ENCODE measurements around the gene TPM2. TPM values are rescaled to one million over a fixed set of nuclear protein-coding genes. Genes with fewer than 3 reads are reported as not detected.

TPM2 gene
- total RNA-seq, 1 experiment from 2014 or later = 544 TPM

DNA sequence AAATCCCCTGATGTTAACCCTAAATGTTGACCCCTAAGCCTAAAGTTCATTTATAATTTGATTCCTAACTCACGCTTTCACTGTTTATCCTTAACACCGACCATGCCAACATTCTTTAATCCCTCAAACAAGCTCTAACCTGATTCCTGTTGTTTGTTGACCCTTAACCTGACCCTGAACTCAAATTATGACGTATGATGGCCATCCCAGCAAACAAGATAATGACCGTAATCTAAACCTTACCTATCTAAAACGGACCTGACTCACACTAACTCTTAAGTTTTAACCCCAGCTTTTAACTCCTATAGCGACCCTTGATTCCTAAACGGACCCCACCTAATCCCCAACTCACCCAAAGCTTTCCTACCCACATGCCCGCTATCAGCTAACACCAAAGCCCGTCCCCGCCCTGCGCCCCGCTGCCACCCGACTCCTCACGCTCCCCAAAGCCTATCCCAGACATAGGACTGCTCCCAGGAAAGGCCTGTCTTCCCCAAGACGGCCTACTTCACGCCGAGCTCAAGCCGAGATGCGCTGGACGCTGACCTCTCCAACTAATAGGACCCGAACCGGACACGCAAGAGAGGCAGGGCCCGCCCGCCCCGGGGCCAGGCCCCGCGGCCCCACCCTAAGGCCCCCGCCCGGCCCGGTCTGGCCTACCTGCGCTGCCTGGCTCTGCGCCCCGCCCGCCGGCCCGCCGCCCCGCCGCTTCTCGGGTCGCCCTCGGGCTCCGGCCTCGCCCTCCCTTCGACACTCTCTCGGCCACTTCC lies 41.9 kb upstream of the TPM2 start:
- BruUV-seq (replicated peaks) = TSS peak; percentile 86
- ChIA-PET CTCF (interaction anchor here (0.6 to 3.0 kb wide), 7 partner anchors 35 to 255 kb away, joined by 3 to 13 read pairs (median 5); no protein-coding TSS in a partner anchor), POLR2A (interaction anchor here (0.6 to 1.8 kb wide), 7 partner anchors 12 to 102 kb away, joined by 3 to 11 read pairs (median 7); partner anchors contain the start of genes ARHGEF39, CCDC107, RMRP and SPAG8)
- in situ Hi-C loops (cut with HindIII; ENCODE audit: low pct_unique_long_range_greater_than_20kb, low sequenced_read_pairs) (no loop called here), intact Hi-C loops (cut with micrococcal nuclease; ENCODE audit: unreplicated experiment) (no loop called here)
- peaks cover 13% of the 10 kb centered on the region for H3K36me3 ChIP-seq (ENCODE audit: control insufficient read depth, insufficient read depth, low read length)
- TF ChIP-seq POLR2AphosphoS5 (IDR thresholded peaks at IDR 0.05; ENCODE audit: low read depth, low read length) = no peak
- TF ChIP-seq, protein P1, sequence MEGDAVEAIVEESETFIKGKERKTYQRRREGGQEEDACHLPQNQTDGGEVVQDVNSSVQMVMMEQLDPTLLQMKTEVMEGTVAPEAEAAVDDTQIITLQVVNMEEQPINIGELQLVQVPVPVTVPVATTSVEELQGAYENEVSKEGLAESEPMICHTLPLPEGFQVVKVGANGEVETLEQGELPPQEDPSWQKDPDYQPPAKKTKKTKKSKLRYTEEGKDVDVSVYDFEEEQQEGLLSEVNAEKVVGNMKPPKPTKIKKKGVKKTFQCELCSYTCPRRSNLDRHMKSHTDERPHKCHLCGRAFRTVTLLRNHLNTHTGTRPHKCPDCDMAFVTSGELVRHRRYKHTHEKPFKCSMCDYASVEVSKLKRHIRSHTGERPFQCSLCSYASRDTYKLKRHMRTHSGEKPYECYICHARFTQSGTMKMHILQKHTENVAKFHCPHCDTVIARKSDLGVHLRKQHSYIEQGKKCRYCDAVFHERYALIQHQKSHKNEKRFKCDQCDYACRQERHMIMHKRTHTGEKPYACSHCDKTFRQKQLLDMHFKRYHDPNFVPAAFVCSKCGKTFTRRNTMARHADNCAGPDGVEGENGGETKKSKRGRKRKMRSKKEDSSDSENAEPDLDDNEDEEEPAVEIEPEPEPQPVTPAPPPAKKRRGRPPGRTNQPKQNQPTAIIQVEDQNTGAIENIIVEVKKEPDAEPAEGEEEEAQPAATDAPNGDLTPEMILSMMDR (IDR thresholded peaks at IDR 0.05) = no peak
- TF ChIP-seq TCF7L2 (IDR thresholded peaks at IDR 0.05; ENCODE audit: low read depth, low read length) = no peak
- TF ChIP-seq SIN3A (IDR thresholded peaks at IDR 0.05; ENCODE audit: borderline replicate concordance, insufficient read depth, low read depth, low read length) = no peak
- no peak for TF ChIP-seq REST (IDR thresholded peaks at IDR 0.05; ENCODE audit: insufficient read depth in 1 of 2, low read depth in 2 of 2, low read length in 1 of 2)
- H3K27ac ChIP-seq (ENCODE audit: low read length) = peak overlapping the region; percentile 95
- no peak for DNase-seq (ENCODE audit: low read depth, low spot score)
- H3K27me3 ChIP-seq (ENCODE audit: control insufficient read depth, insufficient read depth, low read length) = no peaks in the 10 kb centered on the region
- H3K4me3 ChIP-seq (ENCODE audit: low read depth in 2 of 2, low read length in 2 of 2) = peak overlapping the region; percentile 82 to 99
- no peaks in the 10 kb centered on the region for H3K9me3 ChIP-seq (ENCODE audit: control insufficient read depth, insufficient read depth, low read depth, low read length)
- ATAC-seq = no peak
- H3K4me1 ChIP-seq (ENCODE audit: control insufficient read depth, insufficient read depth, low read length) = peaks cover 42% of the 10 kb centered on the region

GRCh38 chr9:35730486-35730854 lies 40.7 kb upstream of the TPM2 start:
- peaks cover 38% of the 10 kb centered on the region for H3K4me1 ChIP-seq (ENCODE audit: control insufficient read depth, insufficient read depth, low read length)
- in situ Hi-C loops (cut with HindIII; ENCODE audit: low pct_unique_long_range_greater_than_20kb, low sequenced_read_pairs) (no loop called here), intact Hi-C loops (cut with micrococcal nuclease; ENCODE audit: unreplicated experiment) (no loop called here)
- BruUV-seq (replicated peaks) = no TSS peak
- H3K36me3 ChIP-seq (ENCODE audit: control insufficient read depth, insufficient read depth, low read length) = peaks cover 7% of the 10 kb centered on the region
- H3K4me3 ChIP-seq (ENCODE audit: low read depth in 2 of 2, low read length in 2 of 2) = peak overlapping the region; percentile 82 to 99
- no peak for DNase-seq (ENCODE audit: low read depth, low spot score)
- H3K9me3 ChIP-seq (ENCODE audit: control insufficient read depth, insufficient read depth, low read depth, low read length) = no peaks in the 10 kb centered on the region
- no peaks in the 10 kb centered on the region for H3K27me3 ChIP-seq (ENCODE audit: control insufficient read depth, insufficient read depth, low read length)
- TF ChIP-seq POLR2AphosphoS5 (IDR thresholded peaks at IDR 0.05; ENCODE audit: low read depth, low read length) (no peak), SIN3A (IDR thresholded peaks at IDR 0.05; ENCODE audit: borderline replicate concordance, insufficient read depth, low read depth, low read length) (no peak), TCF7L2 (IDR thresholded peaks at IDR 0.05; ENCODE audit: low read depth, low read length) (no peak), REST (IDR thresholded peaks at IDR 0.05; ENCODE audit: insufficient read depth in 1 of 2, low read depth in 2 of 2, low read length in 1 of 2) (no peak)
- TF ChIP-seq, protein P1 (IDR thresholded peaks at IDR 0.05) = no peak
- ChIA-PET CTCF (interaction anchor here (2.5 to 3.0 kb wide), 2 partner anchors 34 to 40 kb away, joined by 6 to 13 read pairs; no protein-coding TSS in a partner anchor), POLR2A (interaction anchor here (1.0 kb wide), 1 partner anchor 72 kb away, joined by 3 read pairs; the partner anchor contains the start of genes CCDC107 and RMRP)
- no peak for ATAC-seq
- peak overlapping the region; percentile 95 for H3K27ac ChIP-seq (ENCODE audit: low read length)

Measured in Panc1 (cell line).